Measurements from ENCODE around the gene JAZF1.

DNA sequence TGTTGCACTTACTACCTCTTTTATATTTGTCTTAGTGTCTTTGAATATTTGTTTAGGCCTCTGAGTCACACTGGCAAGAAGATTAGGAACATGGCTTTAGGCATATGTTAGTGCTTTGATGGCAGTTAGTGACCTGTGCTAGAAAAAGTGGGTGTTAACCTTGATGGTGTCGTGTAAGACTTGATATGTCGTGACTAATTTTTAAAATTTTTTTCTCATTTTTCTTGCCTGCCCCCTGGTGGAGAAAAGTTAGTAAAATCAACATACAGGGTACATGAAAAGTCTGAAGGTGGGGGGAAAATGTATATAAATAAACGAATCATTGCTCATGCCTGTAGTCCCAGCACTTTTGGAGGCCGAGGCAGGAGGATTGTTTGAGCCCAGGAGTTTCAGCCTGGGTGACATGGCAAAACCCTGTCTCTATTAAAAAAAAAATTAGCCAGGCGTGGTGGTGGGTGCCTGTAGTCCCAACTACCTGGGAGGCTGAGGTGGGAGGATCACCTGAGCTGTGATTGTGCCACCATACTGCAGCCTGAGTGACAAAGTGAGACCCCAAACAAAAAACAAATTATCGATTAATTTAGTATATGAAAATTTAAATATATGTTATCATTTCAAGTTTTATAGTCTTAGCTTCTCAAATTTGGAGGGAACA, 396.1 kb downstream of the JAZF1 start:
- TF ChIP-seq ZNF780A (CRISPR knock-in tag; IDR thresholded peaks at IDR 0.05) (no peak), FOXA1 (IDR thresholded peaks at IDR 0.05; ENCODE audit: borderline replicate concordance) (no peak), ATF6 (CRISPR knock-in tag; IDR thresholded peaks at IDR 0.05) (no peak), CHD2 (IDR thresholded peaks at IDR 0.05; ENCODE audit: low read depth, low read length) (no peak), TBP (optimal IDR thresholded peaks at IDR 0.05; ENCODE audit: low read depth, low read length) (no peak), LEF1 (IDR thresholded peaks at IDR 0.05) (no peak), ARID2 (IDR thresholded peaks at IDR 0.05) (no peak)
- TF ChIP-seq, protein P1, sequence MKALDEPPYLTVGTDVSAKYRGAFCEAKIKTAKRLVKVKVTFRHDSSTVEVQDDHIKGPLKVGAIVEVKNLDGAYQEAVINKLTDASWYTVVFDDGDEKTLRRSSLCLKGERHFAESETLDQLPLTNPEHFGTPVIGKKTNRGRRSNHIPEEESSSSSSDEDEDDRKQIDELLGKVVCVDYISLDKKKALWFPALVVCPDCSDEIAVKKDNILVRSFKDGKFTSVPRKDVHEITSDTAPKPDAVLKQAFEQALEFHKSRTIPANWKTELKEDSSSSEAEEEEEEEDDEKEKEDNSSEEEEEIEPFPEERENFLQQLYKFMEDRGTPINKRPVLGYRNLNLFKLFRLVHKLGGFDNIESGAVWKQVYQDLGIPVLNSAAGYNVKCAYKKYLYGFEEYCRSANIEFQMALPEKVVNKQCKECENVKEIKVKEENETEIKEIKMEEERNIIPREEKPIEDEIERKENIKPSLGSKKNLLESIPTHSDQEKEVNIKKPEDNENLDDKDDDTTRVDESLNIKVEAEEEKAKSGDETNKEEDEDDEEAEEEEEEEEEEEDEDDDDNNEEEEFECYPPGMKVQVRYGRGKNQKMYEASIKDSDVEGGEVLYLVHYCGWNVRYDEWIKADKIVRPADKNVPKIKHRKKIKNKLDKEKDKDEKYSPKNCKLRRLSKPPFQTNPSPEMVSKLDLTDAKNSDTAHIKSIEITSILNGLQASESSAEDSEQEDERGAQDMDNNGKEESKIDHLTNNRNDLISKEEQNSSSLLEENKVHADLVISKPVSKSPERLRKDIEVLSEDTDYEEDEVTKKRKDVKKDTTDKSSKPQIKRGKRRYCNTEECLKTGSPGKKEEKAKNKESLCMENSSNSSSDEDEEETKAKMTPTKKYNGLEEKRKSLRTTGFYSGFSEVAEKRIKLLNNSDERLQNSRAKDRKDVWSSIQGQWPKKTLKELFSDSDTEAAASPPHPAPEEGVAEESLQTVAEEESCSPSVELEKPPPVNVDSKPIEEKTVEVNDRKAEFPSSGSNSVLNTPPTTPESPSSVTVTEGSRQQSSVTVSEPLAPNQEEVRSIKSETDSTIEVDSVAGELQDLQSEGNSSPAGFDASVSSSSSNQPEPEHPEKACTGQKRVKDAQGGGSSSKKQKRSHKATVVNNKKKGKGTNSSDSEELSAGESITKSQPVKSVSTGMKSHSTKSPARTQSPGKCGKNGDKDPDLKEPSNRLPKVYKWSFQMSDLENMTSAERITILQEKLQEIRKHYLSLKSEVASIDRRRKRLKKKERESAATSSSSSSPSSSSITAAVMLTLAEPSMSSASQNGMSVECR (CRISPR knock-in tag; IDR thresholded peaks at IDR 0.05): no peak

Measured in K562 (cell line).